MV-4-11 (cell line): ENCODE results near the gene CMTM3.
"Not testable (repeated sequence)": the region's sequence is repeated elsewhere in the genome, so short reads cannot be mapped to it uniquely, and the experiment has no call there.

ENCODE experiments used
- DNase-seq: peaks from one replicate; lab custom pipeline; 2025; lab: John Stamatoyannopoulos, UW

The CMTM3 gene, protein sequence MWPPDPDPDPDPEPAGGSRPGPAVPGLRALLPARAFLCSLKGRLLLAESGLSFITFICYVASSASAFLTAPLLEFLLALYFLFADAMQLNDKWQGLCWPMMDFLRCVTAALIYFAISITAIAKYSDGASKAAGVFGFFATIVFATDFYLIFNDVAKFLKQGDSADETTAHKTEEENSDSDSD

DNA sequence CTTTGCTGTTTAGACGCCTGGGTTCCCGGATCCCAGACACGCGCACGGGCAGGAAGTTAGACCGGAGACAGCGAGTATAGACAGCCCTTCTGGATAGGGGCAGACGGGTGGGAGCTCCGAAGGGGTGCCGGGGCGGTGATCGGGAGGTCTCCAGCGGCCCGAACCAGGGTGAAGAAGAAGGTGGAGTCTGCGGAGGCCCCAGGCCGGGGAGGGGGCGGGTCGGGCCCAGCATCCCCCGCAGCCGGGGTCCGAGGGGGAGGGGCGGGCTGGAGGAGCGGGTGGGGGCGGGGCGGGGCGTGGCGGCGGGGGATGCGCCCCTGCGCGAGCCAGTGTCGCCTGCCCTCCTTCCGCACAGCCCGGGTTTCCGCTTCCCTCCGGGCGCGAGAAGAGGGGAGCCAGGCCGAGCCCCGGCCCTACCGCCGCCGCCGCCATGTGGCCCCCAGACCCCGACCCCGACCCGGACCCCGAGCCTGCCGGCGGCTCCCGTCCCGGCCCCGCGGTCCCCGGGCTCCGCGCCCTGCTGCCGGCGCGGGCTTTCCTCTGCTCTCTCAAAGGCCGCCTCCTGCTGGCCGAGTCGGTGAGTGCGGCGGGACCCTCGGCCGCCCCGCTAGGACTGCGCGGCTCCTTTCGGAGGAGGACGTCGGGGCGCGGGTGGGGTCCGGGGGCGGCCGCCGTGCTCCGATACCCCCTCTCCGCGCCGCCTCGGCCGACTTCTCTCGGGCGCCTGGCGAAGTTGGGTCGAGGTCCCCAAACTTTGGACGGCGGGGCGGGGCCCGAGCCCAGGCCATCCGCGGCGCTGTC is at the start of gene CMTM3:
TSS of gene CMTM3 (plus strand) at position 329 of the 801 bp plus-strand sequence. CDS start at position 431, 102 bp downstream.
- peak; percentile 47 for DNase-seq

DNA sequence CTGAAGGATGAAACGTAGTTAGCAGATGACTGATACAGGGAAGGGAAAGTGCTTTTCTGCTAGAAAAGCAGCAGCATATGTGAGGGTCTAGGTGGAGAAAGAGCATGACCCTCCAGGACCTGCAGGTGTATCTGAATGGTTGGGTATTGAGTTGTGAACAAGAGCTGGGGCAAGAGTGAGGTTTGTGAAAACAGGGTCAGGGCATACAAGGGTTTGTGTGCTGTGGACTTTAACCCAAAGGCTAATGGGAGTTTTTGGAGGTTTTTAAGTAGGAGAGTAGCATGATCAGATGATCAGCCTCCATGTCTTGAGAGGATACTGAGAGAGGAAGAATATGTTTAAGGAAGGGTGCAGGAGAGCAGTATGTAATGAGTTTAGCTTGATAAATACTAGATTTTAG is 44.4 kb upstream of the CMTM3 start:
- DNase-seq = no peak

DNA sequence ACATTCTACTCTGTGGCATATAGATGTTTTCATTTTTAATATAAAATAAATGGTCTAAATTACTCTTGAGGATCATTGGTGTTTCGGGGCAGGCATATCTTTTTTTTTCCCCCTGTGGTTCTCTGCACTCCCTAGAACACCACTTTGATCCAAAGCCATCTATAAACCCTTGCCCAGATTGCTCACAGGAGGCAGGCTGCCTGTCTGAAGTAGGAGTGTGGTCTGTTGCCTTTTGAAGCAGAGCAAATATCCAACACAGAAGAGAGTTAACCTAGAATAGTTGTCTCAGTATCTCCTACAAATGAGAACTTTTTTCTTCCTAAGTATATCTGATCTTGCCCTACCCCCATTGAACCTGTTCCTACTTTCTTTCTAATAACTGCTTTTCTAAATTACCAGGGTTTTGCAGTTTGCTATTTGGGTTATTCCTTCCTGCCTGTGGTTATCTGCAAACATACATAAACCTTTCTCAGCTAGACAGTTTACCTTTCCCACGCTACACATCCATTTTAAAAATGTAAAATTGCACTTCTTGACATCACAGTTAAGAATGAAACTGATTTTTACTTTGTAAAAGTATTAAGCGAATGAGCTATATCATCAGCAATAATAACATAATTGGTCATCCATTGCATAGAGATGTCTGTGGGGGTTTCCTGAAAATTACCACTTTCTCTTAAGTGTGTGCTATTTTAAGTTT is 43.0 kb upstream of the CMTM3 start:
- DNase-seq = no peak

DNA sequence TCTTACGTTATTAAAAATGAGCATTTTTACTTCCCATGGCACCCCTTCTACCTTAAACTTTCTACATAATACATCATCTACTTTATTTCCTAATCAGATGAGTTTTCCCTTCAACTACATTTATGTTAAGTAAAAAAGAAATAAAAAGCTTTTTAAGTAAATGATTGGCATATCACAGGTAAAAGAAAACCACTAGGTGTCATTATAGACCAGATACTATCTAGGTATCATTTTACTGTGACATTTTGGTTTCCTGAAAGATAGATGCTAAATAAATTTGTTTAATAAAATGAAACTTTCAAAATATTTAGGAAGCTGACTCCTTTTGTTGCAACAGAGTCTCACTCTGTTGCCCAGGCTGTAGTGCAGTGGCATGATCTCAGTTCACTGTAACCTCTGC is 42.1 kb upstream of the CMTM3 start:
- DNase-seq = no peak

DNA sequence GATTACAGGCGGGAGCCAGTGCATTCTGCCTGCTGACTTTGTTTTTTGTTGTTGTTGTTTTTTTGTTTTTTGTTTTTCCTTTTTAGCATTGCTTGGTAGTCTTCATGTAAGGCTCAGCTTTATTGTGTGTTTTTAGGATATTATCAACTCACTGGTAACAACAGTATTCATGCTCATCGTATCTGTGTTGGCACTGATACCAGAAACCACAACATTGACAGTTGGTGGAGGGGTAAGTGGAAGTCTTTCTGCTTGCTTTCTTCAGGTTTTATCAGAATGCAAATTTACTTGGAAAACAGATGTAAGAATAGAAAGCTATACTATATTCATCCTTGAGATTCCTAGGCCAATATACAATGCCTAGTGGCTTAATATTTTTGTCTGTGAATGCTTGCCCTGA is 41.5 kb upstream of the CMTM3 start:
- no peak for DNase-seq

DNA sequence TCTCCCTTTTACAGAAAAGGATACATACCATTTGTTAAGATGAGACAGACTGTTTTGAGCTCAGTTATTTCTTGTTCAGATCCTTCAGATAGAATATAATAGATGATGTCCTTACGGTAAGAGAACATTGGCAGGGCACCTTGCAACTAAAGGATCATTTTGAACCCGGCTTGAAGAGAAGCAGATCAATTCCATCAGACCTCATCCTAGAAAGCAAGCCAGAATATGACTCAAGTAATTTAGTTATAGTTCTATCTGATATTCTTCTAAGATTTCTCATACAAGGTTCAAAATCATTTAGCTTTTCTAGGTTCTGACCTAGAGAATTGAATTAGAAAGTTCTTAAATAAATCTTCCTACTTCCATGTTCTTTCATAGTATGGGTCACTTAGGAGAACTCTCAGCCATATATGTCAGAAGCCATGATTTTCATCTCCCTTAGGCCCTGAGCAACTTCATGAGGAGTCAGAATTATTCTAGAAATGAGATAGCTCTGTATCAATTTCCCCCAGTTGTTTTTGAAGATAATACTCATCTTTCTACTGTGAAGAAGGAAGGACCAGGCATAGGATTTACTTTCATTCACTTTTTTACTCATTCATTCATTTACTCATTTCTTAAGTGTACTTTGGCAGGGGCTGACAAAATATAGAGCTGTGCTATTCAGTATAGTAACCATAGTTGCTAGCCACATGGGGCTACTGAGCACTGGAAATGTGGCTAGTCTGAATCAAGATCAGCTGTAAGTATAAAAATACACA is 40.8 kb upstream of the CMTM3 start:
- no peak for DNase-seq

DNA sequence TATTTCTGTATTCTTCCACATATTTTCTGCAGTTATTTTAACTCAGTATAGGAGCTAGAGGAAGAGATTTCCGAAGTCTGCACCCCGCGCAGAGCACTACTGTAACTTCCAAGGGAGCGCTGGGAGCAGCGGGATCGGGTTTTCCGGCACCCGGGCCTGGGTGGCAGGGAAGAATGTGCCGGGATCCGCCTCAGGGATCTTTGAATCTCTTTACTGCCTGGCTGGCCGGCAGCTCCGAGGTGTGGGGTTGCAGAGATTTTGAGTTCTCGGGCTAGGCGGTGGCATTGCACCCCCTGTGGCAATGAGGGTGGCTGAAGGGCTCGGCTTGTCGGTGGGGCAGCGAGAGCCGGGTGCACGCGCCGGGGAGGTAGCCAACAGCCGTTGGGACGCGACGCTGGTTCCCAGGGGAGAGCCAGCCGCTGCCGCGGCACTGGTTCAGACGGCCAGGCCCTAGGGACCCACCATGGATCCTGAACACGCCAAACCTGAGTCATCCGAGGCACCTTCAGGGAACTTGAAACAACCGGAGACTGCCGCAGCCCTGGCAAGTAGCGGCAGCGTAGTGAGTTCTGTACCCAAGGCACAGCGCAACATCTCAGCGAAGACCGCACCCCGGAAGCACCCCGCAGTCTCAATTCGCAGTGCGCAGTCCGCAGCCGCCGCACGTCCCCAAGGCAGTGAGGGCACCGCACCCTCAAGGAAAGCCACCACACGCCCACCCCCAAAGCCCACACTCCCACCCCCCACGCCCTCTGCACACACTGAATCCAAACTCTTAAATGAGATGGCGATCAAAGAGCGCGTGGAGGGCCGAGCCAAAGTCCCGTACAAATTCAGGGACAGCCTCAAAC is 38.2 kb upstream of the CMTM3 start, which contains the start of gene CMTM1:
TSS of gene CMTM1 (plus strand) at position 389 of the 851 bp plus-strand sequence. CDS start at position 464, 75 bp downstream.
- no peak for DNase-seq

DNA sequence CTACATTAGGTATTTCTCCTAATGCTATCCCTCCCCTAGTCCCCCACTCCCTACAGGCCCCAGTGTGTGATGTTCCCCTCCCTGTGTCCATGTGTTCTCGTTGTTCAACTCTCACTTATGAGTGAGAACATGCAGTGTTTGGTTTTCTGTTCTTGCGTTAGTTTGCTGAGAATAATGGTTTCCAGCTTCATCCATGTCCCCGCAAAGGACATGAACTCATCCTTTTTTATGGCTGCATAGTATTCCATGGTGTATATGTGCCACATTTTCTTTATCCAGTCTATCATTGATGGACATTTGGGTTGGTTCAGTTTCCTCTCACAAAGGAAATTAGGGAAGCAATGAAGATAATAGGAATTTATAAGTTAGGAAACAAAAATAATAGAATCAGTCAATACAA is 37.2 kb upstream of the CMTM3 start:
- not testable (repeated sequence) for DNase-seq

DNA sequence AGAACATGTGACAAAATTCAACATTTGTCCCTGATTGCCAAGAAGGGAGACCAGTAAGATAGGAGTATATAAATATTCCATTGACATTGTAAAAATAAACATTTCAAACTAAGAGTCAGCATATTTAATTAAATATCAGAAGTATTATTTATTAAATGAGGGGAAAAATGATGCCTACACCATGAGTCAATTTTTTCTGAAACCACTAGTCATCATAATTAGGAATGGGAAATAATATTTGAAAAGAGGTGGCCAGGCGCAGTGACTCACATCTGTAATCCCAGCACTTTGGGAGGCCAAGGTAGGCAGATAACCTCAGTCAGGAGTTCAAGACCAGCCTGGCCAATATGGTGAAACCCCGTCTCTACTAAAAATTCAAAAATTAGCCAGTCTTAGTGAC is 36.1 kb upstream of the CMTM3 start:
- no peak for DNase-seq

DNA sequence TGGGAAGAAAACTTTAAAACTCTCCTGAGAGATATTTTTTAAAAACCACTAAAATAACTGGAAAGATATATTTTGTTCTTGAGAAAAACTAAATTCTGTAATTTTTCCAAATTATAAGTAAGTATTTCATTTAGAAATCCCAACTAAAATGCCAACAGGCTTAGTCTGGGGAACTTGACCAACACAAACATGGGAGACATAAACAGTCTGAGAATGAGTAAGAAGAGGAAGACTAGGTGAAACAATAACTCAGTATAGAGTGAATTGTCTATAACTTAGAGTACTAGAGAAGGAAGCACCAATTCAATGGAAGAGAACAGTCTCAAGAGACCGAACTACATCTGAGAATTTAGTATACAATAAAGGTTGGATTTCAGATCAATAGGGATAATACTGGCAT is 35.4 kb upstream of the CMTM3 start:
- DNase-seq = no peak

DNA sequence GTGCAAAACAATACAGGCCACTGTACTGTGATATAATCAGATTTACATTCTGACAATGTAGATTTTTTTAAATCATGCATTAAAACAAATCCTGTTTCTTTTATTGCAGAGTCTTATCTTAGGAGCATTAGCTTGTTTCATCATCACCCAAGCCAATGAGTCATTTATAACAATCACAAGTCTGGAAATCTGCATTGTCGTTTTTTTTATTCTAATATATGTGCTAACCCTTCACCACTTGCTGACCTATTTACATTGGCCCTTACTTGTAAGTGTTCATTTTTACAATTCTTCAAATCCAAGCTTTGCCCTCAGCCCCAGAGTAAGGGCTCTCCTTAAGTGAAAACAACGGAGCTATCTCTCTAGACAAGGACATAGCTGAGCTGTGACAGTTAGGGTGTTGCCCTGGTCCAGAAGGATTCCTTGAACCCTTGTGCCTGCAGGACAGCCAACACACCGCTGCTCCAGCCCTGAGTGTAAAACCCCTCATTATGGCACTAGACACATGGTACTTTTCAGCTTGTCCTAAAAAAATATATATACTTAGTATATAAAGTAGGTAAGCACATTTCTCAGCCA is 34.6 kb upstream of the CMTM3 start:
- peak; percentile 27 for DNase-seq

DNA sequence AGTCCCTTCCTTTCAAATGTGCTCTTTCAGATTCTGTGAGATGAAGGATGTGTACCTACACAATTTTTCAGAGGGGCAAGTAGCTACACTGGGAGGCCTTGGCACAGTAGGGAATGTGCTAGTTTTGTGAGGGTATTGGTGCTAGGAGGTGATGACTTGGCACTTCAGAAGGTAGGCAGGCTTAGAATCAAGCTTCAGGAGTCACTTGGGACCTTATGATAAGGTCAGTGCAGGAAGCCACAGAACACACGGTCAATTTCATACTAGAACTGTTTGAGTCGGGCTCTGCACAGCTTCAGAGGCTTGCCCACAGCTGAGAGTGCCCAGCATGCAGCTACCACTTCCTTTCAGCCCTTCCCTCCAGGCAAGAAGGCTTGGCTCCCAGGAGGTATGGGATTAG is 32.1 kb upstream of the CMTM3 start:
- no peak for DNase-seq

DNA sequence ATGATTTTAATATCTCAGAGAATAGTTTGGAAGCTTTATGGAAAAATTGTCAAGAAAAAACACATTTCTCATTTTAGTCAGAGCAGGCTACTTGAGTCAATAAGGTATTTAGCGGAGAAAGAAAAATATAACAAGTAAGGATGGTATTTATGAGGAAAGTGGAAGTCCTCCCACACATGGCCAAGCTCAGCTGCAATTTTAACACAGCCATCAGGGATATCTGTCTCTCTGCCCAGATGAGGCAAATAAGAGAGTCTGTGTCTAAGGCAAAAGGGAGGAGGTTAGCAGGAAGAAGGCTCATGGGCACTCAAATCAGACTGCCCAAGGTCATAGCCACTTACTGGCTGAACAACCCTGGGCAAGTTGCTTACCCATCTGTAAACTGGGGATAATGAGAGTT is 30.4 kb upstream of the CMTM3 start:
- DNase-seq = no peak

DNA sequence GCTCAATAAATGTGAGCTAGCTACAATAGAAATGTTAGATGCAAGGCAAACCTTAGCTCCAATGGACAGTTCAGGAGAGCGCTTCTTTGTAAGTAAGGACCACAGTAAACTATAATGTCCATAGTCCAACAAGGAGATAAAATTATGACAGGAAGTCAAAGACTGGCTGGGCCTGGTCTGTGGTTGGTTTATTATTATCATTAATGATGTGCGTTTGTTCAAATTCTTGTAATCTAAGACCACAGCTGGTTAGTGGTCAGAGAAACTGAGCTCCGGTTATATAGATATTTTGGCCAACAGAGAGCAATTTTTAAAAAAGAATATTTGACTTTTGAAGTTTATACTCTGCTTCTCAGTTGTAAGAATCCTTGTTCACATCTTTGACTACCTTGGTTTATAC is 30.0 kb upstream of the CMTM3 start:
- no peak for DNase-seq

DNA sequence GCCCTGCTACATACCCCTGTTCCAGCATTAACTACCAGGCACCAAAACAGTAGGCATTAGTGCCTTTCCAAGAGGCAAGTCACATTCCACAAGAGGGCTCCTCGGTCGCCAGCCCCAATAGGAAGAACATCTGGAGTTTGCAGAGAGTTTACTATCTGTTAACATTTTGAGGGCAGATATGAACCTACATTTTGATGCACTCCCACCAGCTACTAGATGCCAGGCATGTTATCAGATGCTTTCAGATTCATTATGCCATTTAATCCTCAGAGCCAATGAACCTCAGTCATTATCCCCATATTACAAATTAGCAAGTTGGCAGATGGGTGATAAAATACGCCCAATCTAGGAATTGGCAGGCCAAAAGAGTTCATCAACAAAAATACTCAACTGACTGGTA is 29.4 kb upstream of the CMTM3 start:
- DNase-seq = no peak

DNA sequence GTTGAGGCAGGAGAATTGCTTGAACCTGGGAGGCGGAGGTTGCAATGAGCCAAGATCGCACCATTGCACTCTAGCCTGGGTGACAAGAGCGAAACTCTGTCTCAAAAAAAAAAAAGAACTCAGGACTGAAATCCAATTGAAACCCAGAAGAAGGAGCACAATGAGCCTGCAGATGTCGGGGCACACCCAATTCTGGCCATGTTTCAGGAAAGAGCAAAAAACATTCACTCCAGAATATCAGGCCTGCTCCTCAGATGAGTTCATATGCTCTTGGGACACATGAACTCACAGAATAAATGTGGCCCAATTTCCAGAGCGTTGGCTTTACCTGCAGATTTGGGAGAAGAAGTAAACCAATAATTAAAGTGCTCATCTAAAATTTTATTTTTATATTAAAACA is 28.2 kb upstream of the CMTM3 start:
- DNase-seq = no peak

DNA sequence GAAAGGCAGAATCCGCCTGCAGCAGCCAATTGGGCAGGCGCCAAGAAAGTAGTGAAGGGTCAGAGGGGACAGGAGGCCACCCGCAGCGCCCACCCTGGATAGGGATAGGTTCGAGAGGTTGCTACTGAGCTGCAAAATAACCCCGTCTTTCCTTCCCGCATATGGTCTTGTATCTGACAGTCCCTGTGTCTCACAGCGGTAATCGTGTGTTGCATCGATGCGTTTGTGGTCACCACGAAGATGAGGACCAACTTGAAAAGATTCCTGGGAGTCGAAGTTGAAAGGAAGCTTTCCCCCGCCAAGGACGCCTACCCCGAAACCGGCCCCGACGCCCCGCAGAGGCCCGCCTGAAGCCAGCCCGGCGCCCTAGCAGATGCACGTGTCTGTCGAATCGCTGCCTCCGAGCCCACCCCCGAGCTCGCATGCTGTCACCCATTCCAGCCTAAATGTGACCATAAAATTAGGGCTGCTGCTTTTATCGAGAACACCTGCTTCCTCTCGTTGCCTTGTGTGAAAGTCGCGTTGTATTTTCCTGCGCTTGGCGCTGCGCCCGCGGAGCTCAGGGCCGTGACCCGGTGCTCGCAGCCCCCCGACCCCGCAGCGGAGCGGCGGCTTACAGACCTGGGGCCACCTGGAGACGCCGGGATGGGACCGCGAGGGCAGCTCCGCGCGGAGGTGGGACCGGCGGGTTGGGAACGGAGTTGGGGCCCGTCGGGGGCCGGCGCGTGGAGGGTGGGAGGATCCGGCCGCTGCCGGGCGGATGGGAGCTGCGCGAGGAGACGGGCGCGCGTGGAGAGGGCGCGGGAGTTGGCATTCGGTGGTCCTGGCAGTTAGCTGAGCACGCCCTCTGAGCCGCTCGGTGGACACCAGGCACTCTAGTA is 25.6 kb upstream of the CMTM3 start, which contains the start of gene CMTM2:
TSS of gene CMTM2 (plus strand) at position 813 of the 881 bp plus-strand sequence. CDS start 145 bp downstream, outside the sequence.
- no peak for DNase-seq

DNA sequence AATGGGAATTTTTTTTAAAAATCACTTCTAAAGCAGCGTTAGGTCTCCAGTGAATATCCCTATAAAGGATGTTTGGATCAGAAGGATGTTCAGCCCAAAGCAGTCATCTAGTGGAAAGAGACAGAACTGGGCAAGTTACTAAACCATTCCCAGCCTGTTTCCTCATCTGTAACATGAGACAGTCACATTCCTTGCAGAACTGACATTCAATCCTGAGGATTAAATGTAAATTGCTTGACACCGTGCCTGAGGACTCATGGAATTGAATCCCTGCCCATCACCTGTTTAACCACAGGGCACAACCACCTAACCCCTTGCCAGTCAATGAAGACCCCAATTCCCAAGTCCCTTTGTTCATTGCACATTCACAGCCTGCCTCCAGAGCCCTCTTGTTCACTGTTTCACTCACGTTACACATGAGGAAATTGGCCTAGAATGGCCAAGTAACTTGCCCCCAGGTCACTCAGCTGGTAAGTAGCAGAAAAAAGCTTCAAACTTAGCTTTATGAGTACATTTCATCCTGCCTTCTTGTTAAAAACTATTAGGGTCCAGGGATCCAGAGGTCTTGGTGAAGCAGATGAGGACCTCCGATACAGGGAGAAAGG is 23.8 kb upstream of the CMTM3 start:
- no peak for DNase-seq

DNA sequence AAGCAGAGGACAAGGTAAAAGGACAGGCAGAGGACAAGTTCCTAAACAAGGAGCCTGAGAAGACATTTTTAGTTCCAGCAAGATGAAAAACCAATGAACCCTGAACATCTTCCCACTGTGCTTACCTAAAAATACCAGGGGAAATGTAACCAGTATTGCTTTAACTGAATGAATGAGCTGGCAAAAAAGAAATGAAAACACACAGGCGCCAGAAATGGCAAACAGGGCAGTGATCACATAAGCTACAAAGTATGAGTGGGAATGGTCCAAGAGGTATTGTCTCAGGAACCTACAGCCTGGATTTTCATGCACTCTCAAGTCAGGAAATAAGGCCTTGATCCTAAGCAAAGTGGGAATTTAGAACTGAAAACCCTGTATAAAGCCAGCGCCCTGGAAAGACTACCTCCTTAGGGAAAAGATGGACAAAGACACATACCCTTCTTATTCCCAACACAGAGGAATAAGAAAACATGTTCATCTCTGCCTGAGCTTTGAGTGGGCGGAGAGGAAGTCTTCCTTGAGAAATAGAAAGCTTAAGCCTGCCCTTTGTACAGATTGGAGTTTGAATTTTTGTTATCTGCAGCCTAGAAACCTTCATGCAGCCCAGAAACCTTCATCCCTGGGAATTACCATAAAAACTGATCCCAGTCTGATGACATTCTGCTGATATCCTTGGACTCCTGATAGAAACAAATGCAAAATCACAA is 23.1 kb upstream of the CMTM3 start:
- DNase-seq = no peak
